Measurements from ENCODE around the gene RPL7L1. TPM values are rescaled to one million over a fixed set of nuclear protein-coding genes. Genes with fewer than 3 reads are reported as not detected.

RPL7L1 gene
- total RNA-seq, 1 donor from 2014 or later, result 127 TPM

GRCh38 chr6:42928986-42929820, 49.8 kb downstream of the RPL7L1 start, which contains the start of gene CNPY3:
Gene CNPY3, plus strand, starts transcription at chr6:42929480. Its CDS starts 91 bp downstream, at chr6:42929571.
- peak; percentile 92 for DNase-seq (ENCODE audit: low read depth, low spot score)

GRCh38 chr6:42929821-42930360, 50.5 kb downstream of the RPL7L1 start:
- no peak for DNase-seq (ENCODE audit: low read depth, low spot score)

- no peak for DNase-seq (ENCODE audit: low read depth, low spot score)
Observed at GRCh38 chr6:42932412-42932811, 53.0 kb downstream of the RPL7L1 start.

GRCh38 chr6:42933205-42933604, 53.8 kb downstream of the RPL7L1 start:
- no peak for DNase-seq (ENCODE audit: low read depth, low spot score)

GRCh38 chr6:42935322-42935721, 55.9 kb downstream of the RPL7L1 start:
- no peak for DNase-seq (ENCODE audit: low read depth, low spot score)

GRCh38 chr6:42936398-42936797, 57.0 kb downstream of the RPL7L1 start:
- no peak for DNase-seq (ENCODE audit: low read depth, low spot score)

GRCh38 chr6:42937548-42938427, 58.4 kb downstream of the RPL7L1 start:
- no peak for DNase-seq (ENCODE audit: low read depth, low spot score)

GRCh38 chr6:42938428-42938796, 59.0 kb downstream of the RPL7L1 start:
- no peak for DNase-seq (ENCODE audit: low read depth, low spot score)

- DNase-seq (ENCODE audit: low read depth, low spot score), result no peak
Observed at GRCh38 chr6:42938987-42939809, 59.8 kb downstream of the RPL7L1 start.

Other genes with a start within 250 kb of the RPL7L1 start
- 0.13 and 0.21 TPM in 2 replicates for gene PRPH2, start 157.0 kb upstream of the RPL7L1 start, total RNA-seq
- 33.2 and 37.4 TPM in 2 replicates for gene TBCC, start 133.5 kb upstream of the RPL7L1 start, total RNA-seq
- gene BICRAL, start 97.6 kb upstream of the RPL7L1 start, total RNA-seq, result 2.7 and 3.5 TPM in 2 replicates
- not detected in 2 replicates for gene PTCRA, start 36.4 kb downstream of the RPL7L1 start, total RNA-seq
- 21.2 and 41.7 TPM in 2 replicates for gene CNPY3, start 49.9 kb downstream of the RPL7L1 start, total RNA-seq
- 0.13 and 0.21 TPM in 2 replicates for gene GNMT, start 81.1 kb downstream of the RPL7L1 start, total RNA-seq
- 21.7 and 32.7 TPM in 2 replicates for gene PEX6, start 99.6 kb downstream of the RPL7L1 start, total RNA-seq
- gene PPP2R5D, start 105.0 kb downstream of the RPL7L1 start, total RNA-seq, result 36.1 and 45.3 TPM in 2 replicates
- gene MEA1, start 134.3 kb downstream of the RPL7L1 start, total RNA-seq, result 48.4 and 55.7 TPM in 2 replicates
- 123 and 148 TPM in 2 replicates for gene KLHDC3, start 134.6 kb downstream of the RPL7L1 start, total RNA-seq
- 112 and 137 TPM in 2 replicates for gene RRP36, start 142.0 kb downstream of the RPL7L1 start, total RNA-seq
- gene CUL7, start 174.2 kb downstream of the RPL7L1 start, total RNA-seq, result 26.5 and 27.0 TPM in 2 replicates
- gene MRPL2, start 179.8 kb downstream of the RPL7L1 start, total RNA-seq, result 21.8 and 24.3 TPM in 2 replicates
- 13.8 and 16.2 TPM in 2 replicates for gene KLC4, start 180.0 kb downstream of the RPL7L1 start, total RNA-seq
- gene PTK7, start 196.7 kb downstream of the RPL7L1 start, total RNA-seq, result 2.6 and 5.8 TPM in 2 replicates

All from pulmonary artery endothelial cell (primary cell).